Measurements from ENCODE around the gene HCN3.

GRCh38 chr1:155322571-155322952, 45.3 kb downstream of the HCN3 start:
- TF ChIP-seq TAF1 (IDR thresholded peaks at IDR 0.05; ENCODE audit: borderline replicate concordance, low read depth, low read length) (no peak), POLR2AphosphoS5 (IDR thresholded peaks at IDR 0.05; ENCODE audit: low read depth, low read length) (no peak)

All from GM12892 (cell line).